ENCODE measurements around the gene COQ9. TPM values are rescaled to one million over a fixed set of nuclear protein-coding genes. Genes with fewer than 3 reads are reported as not detected.
"Not testable (repeated sequence)": the region's sequence is repeated elsewhere in the genome, so short reads cannot be mapped to it uniquely, and the experiment has no call there.

COQ9 gene, protein sequence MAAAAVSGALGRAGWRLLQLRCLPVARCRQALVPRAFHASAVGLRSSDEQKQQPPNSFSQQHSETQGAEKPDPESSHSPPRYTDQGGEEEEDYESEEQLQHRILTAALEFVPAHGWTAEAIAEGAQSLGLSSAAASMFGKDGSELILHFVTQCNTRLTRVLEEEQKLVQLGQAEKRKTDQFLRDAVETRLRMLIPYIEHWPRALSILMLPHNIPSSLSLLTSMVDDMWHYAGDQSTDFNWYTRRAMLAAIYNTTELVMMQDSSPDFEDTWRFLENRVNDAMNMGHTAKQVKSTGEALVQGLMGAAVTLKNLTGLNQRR
- total RNA-seq, result 10 to 100 TPM; 30.1 to 39.6 TPM
- long read RNA-seq, donor 1, transcript COQ9-201 (9 exons, 1,677 nt), result major isoform, 34 of 42 reads
- long read RNA-seq, donor 1, partial matches to known transcripts, result 0 of 42 reads
- long read RNA-seq, donor 1, other reads (novel, unspliced or antisense), result 5 of 42 reads
- long read RNA-seq, donor 2, transcript COQ9-214 (6 exons, 882 nt), result minor isoform, 5 of 349 reads
- long read RNA-seq, donor 2, transcript COQ9-201 (9 exons, 1,677 nt), result major isoform, 307 of 349 reads
- long read RNA-seq, donor 2, partial matches to known transcripts, result 9 of 349 reads
- long read RNA-seq, donor 2, other reads (novel, unspliced or antisense), result 27 of 349 reads

DNA sequence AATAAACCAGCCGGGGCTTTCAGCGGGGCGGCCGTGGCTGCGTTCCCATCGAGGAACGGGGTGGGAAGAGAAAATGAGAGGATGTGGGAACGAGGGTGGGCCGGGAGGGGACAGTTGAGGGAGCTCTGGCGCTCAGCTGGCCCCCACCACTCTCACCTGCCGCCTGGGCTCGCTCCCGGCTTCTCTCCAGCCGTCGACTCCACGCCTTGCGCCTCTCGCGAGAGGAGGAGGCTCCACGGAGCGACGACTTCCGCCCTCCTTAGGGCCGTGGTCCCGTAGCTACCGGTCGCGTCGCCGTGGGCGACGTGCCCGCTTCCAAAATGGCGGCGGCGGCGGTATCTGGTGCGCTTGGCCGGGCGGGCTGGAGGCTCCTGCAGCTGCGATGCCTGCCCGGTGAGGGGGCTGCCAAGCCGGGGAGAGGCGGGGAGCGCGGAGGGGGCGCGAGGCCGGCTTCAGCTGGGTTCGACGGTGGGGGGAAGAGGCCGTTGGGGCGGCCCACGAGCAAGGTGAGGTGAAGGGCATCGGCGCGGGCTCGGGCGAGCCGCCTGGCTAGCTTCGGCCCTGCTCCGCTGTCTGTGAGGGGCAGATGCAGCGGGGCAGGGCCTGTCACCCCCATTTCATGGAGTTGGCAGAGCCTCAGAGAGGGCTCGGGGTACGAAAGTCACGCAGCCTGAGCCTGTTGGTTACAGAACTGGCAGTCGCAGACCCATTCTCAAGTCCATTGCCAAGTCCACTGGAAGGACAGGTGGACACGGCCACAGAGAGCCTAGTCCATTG is at the start of gene COQ9, which contains the start of gene CIAPIN1:
Gene COQ9 (plus strand): TSS at position 294 of the 777 bp plus-strand sequence. CDS start 27 bp downstream, at position 321.
Gene CIAPIN1 (minus strand): TSS at position 200 of the 777 bp plus-strand sequence. CDS start 6,457 bp downstream, outside the sequence.
- DNase-seq (ENCODE audit: low spot score), result peak; percentile 99
- intact Hi-C loops (cut with DNase I), result no loop called here

DNA sequence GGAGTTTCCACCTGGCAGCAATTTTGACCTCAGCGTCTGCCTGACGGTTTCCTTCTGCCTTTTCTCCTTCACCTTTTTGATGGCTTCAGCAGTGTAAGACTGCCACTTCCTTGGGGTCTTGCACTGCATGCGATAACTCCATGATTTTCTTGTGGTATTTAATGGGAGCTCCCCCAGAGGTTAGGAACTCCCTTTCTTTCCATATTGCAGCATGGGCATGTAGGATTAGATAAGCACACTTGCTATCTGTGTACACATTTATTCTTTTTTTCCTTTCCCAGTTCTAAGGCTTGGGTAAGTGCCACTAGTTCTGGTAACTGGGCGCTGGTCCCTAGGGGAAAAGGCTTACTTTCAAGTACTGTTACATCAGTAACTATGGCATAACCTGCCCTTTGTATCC is 49.8 kb upstream of the COQ9 start:
- DNase-seq (ENCODE audit: low spot score); intact Hi-C loops (cut with DNase I): not testable (repeated sequence)

DNA sequence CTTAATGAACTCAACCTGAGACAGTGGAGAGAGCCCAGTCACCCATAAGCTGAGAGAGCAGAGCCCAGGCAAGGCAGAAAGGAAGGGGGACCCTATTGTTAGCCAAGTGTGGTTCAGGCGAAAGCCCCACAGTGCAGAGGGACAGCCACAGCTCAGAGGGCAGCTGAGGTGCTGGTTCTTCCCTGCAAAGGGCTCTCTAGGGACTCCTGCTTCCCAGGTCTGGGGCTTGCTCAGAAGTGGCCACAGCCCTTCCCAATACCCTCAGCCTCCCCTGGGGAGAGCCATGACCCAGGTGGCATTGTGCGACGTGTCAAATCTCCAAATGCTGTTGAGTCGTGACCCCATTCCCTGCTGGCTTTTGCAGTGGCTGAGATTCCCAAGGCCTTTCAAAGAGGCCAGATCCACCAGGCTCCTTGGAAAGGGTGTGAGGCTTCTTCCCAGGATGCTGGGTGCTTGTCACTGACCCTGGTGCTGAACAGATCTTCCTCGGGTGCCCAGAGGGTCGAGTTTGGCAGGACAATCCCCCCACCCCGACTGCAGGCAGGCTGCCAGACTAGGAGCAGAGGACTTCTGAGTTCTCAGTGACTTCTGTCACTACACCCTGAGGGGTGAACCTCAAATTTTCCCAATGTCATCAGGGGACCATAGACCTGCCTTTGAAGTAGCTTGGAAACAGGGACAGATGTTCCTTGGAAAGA is 45.2 kb upstream of the COQ9 start:
- intact Hi-C loops (cut with DNase I), result loop anchor here in 1 of 2 donors (2.0 kb wide), 1 partner anchor 13 kb away; no protein-coding TSS in a partner anchor
- DNase-seq (ENCODE audit: low spot score), result peak; percentile 44

DNA sequence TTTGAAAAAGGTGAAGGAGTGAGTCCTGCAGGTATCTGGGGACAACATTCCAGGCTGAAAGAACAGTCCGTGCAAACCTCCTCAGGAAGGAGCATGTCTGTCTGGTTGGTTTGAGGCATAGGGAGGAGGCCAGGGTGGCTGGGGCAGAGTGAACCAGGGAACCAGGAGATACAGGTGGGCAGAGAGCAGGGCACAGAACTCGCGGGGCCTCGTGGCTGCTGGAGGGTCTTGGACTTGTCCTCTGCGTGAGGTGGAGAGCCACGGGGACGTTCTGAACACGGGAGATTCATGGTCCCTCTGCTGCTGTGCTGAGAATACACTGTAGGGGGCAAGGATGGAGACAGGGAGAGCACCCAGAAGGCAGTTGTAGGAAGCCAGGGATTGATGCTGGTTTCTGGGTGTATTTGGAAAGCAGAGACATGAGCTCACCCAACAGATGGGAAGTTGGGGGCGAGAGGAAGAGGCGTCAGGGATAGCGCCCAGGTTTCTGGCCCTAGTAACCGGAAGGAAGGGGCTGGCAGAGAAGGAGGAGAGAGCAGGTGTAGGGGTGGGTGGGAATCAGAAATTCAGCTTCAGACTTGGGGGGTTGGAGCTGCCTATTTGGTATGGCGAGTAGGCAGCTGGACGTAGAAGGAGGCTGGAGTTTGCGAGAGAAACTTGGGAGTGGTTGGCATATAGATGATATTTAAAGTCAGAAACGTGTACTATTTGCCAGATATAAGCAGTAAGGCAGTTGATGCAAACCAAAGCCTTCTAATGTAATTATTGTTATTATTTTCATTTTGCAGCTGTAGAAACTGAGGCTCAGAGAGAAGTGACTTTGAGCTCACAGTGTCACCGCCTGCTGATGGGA is 43.1 kb upstream of the COQ9 start, which contains the start of gene CCL17:
Gene CCL17 (plus strand): TSS at position 803 of the 853 bp plus-strand sequence. CDS start 9,166 bp downstream, outside the sequence.
- intact Hi-C loops (cut with DNase I), result loop anchor here in 1 of 2 donors (2.0 kb wide), 1 partner anchor 15 kb away; no protein-coding TSS in a partner anchor
- DNase-seq (ENCODE audit: low spot score), result peak; percentile 36

DNA sequence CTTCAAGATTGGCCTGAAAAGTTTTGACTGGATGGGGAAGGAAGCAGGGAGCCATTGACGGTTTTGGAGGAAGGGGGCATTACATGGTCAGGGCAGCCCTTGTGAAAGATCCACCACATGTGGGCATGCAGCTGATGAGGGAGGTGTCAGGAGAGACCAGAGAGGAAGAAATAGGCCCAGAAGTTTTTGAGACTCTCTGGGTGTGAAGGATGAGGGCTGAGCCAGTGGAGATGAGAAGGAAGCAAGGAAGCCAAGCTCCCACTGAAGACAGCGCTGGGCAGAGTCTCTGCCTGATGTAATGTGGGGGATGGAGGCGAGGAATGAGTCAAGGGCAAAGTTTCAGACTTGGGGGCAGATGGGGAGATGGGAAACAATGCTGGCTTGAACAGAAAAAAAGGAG is 42.2 kb upstream of the COQ9 start:
- intact Hi-C loops (cut with DNase I), result no loop called here
- DNase-seq (ENCODE audit: low spot score), result peak; percentile 25

DNA sequence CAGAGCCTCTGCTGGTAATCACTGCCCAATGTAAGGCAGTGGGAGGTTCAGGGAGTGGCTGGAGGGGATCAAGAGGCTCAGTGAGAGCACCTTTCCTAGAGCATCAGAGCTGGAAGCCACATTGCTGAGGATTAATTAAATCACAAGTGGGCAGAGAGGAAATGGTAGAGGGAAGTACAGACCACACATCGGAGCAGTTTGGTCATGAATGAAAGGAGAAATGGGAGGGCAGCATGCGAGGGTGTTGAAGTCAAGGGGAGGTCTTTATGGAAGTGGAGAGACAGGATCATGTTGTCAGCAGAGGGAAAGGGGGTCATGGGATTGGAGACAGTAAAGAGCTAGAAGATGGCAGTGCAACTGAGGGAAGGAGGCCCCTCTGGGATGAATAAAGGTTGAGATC is 40.4 kb upstream of the COQ9 start:
- no peak for DNase-seq (ENCODE audit: low spot score)
- intact Hi-C loops (cut with DNase I), result no loop called here

DNA sequence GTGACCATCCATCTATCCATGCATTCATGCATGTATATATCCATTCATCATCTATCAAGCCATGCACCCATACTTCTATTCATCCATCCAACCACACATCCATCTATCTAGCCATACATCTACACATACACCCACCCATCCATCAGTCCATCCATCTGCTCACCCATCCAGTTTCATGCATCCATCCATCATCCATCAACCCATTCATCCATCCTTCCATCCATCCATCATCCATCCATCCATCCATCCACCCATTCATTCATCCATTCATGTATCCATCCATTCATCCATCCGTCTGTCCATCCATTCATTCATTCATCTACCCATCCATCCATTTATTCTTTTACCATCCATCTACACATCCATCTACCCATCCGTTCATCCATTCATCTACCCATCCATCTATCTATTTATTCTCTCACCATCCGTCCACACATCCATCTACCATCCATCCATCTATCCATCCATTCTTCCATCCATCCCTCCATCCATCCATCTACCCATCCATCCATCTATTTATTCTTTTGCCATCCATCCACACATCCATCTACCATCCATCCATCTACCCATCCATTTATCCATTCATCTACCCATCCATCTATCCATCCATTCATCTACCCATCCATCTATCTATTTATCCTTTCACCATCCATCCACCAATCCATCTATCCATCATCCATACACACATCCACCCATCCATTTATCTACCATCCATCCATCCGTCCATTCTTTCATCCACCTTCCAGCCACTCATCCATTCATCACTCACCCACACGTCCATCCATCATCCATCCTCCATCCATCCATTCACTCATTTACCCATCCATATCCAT is 39.5 kb upstream of the COQ9 start:
- intact Hi-C loops (cut with DNase I), result no loop called here

DNA sequence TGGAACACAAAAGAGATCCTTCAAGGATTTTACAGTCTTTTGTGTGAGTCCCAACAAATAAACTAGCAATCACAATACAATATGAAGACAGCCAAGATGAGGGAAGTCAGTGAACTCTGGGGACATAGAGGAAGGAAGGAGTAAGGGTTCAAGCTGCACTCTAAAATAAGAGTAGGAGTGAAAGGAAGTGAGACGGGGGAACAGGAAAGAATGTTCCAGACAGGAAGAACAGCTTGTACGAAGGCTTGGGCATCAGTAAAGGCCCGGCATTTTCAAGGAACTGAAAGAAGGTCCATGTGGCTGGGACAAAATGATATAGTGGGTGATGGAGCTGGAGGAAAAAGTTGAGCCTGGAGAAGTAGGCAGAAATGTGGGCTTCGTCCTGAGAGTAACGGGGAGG is 38.2 kb upstream of the COQ9 start:
- intact Hi-C loops (cut with DNase I), result no loop called here
- no peak for DNase-seq (ENCODE audit: low spot score)

More for the DNA sequence above, 39.5 kb upstream of the COQ9 start:
- DNase-seq (ENCODE audit: low spot score), result no peak

DNA sequence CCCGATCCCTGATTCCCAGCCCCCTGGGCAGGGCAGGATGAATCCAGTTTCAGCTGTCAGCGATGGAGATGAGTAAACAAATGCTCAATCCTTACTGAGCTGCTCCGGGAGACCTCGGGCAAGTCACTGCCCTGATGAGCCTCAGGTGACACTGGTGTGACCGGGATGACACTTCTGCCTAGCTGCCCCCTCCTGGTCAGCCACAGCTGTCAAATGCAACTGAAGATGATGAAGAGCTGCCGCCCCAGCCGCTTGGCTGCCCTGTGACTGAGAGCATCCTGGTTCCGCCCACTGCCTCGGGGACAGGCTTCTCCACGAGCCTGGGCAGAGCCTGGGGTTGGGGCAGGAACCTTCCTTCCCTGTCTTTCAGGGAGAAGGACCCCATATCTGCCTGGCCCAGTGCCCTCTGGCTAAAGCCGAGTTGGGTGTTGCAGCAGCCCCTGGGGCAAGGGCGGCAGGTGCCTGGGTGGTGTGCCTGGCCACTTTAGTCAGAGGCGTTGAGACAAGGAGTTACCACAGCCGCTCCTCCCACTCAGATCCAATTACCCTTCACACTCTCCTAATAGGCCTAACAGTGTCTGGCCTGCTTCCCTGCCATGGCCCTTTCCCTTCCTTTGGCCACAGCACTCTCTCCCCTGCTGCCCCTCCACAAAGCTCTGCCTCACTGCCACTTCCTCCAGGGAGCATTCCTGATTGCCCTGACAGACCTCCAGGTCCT is 37.2 kb upstream of the COQ9 start:
- intact Hi-C loops (cut with DNase I), result no loop called here
- DNase-seq (ENCODE audit: low spot score), result no peak

DNA sequence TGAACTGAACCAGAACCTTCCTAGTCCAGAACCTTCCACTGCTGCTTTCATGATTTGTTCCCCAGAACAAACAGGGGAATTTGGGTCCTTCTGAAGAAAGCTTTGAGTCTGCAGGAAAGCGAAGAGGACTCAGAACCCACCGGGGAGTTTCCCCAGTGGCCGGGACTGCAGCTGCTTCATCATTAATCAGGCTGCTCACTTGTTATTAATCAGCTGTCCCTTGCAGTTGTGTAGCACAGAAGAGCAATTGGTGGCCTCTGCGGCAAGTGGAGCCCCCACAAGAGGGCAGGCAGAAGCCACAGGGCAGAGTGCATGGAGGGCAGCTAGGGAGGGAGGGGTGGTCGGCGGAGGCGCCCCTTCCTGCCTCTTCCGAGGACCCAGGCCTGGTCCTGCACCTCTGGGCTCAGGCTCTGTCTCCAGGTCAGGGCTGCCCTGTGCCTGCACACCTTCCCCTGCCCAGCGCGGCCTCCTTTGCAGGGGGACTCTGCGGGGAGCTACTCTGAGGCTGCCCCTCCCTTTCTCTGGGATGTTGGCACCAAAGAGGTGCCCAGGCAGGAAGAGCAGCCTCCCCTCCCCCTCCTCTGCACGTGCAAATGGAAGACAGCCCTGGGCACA is 35.8 kb upstream of the COQ9 start:
- intact Hi-C loops (cut with DNase I), result no loop called here
- DNase-seq (ENCODE audit: low spot score), result no peak

DNA sequence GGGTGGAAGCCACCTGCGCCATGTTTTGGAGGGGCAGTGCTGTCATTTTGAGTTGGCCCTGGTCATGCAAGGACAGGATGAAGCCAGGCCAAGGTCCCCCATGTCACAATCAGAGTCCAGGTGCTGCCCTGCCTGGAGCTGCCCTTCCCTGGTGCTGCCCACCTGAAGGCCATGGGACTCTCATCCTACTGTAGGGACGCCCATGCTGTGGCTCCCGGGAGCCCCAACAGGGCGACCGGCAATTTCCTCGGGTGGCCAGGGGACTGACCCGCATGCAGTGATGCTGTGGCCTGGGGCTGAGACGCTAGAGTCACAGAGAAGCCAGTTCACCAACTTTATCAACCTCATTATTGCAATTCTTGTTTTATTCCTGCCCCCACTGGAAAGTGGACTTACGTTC is 34.7 kb upstream of the COQ9 start:
- DNase-seq (ENCODE audit: low spot score), result no peak
- intact Hi-C loops (cut with DNase I), result no loop called here

DNA sequence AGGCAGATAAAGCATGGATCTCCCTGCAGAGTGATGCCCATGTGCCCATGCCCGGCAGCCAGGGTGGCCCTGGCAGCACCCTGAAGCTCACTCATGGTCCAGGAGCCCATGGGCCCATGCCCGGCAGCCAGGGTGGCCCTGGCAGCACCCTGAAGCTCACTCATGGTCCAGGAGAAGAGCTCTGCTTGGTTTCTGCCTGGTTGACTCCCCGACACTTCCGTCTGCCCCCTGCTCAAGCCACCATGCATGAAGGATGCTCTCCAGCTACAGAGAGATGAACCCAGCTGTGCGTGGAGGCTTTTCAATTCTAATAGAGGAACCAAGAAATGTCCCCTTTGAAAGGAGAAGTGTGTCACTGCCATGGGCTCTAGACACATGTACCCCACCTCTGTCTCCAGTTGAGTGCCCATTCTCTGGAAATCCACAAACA is 34.0 kb upstream of the COQ9 start:
- intact Hi-C loops (cut with DNase I), result no loop called here
- DNase-seq (ENCODE audit: low spot score), result no peak

DNA sequence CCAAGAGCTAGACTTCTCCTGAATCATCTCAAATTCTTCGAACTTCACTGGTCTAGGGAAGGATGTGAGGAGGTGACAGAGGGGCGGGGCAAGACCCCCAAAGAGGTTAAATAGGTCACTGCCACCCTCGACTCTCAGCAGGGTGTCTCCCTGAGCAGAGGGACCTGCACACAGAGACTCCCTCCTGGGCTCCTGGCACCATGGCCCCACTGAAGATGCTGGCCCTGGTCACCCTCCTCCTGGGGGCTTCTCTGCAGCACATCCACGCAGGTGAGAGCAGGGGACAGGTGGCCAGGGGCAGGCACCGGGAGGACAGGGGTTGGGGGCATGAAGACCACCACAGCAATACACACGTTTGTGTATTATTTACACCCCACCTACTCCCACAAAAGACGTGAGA is 33.5 kb upstream of the COQ9 start:
- intact Hi-C loops (cut with DNase I), result loop anchor here in 1 of 2 donors (2.0 kb wide), 1 partner anchor 113 kb away; no protein-coding TSS in a partner anchor
- DNase-seq (ENCODE audit: low spot score), result no peak

DNA sequence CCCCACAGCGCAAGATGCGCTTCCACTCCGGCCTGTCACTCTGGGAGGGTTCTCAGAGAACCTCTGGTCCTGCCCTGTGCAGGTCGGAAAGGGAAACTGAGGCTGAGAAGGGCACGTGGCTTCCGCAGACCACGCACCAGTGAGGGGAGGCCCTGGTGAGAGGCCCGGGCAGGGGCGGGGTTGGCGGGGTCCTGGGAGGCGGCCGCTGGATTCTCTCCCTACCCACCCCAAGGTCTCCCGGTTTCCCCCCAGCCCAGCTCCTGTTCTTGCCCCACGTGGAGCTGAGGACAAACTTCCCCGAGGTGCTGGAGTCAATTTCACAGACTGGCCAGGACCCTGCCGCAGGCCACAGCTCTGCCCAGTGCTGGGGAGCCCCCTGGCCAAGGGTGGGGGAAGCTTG is 31.2 kb upstream of the COQ9 start:
- intact Hi-C loops (cut with DNase I), result loop anchor here (5.0 kb wide), 3 partner anchors 34 to 479 kb away; no protein-coding TSS in a partner anchor
- no peak for DNase-seq (ENCODE audit: low spot score)

DNA sequence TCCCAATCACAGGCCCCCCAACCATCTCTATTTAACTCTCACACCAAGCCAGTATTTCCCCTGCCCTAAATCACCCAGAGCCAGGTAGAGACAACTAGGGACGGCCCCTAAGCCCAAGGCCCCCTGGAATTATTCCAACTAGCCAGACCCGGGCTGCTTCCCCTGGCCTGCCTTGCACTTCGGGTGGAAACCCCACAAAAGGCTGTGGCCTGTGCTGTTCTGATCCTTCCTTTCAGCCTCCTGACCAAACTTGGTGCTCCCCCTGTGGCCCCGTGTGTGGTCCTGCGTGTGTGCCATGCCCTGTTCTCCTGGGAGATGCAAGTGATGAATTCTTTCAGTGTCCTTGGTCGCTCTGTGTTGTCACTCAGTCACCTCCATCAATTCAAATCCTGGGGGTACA is 27.8 kb upstream of the COQ9 start:
- intact Hi-C loops (cut with DNase I), result loop anchor here (2.0 to 5.0 kb wide), 4 partner anchors 37 to 482 kb away; no protein-coding TSS in a partner anchor
- no peak for DNase-seq (ENCODE audit: low spot score)
